HCT116 (cell line): ENCODE results near the gene GALNT2.

Experiments used
- EZH2 ChIP-seq: fragments of 200-600 bp; sonication (generic); IDR thresholded peaks from 2 replicates; pipeline ENCODE4 v1.6.1; 2017; ENCODE audit warnings: antibody characterized with exemption, mixed run types
- EZH2phosphoT487 ChIP-seq: fragments of 200-600 bp; IDR thresholded peaks from 2 replicates; pipeline ENCODE4 v1.6.1; 2018; ENCODE audit warnings: antibody characterized with exemption, borderline replicate concordance
- MAX ChIP-seq: IDR thresholded peaks from 2 replicates; pipeline ENCODE4 v1.6.1; 2012
- POLR2A ChIP-seq: IDR thresholded peaks from 2 replicates; pipeline ENCODE4 v1.7.0; 2011; ENCODE audit warnings: borderline replicate concordance; ENCODE audit not compliant: insufficient read depth, insufficient read length; ENCODE audit errors: extremely low read depth
- POLR2AphosphoS5 ChIP-seq: IDR thresholded peaks from 2 replicates; pipeline ENCODE4 v1.6.1; 2011; ENCODE audit warnings: mild to moderate bottlenecking, low read depth, low read length, moderate library complexity
- RAD21 ChIP-seq: IDR thresholded peaks from 2 replicates; pipeline ENCODE4 v1.6.1; 2012; ENCODE audit warnings: low read depth, mild to moderate bottlenecking
- REST ChIP-seq: IDR thresholded peaks from 2 replicates; pipeline ENCODE4 v1.6.1; 2012; ENCODE audit warnings: low read depth
- TCF7L2 ChIP-seq: IDR thresholded peaks from 2 replicates; pipeline ENCODE4 v1.7.0; 2011; ENCODE audit warnings: borderline replicate concordance, inconsistent platforms; ENCODE audit not compliant: insufficient read depth, insufficient read length; ENCODE audit errors: extremely low read depth
- YY1 ChIP-seq: IDR thresholded peaks from 2 replicates; pipeline ENCODE4 v1.6.1; 2011; ENCODE audit warnings: low read length, low read depth, moderate library complexity, mild to moderate bottlenecking; ENCODE audit not compliant: insufficient replicate concordance; ENCODE audit errors: extremely low read depth

GRCh38 chr1:230126529-230127104, 59.6 kb downstream of the GALNT2 start:
- no peak for TF ChIP-seq POLR2A
- no peak for TF ChIP-seq EZH2phosphoT487
- no peak for TF ChIP-seq MAX
- TF ChIP-seq RAD21, result no peak
- no peak for TF ChIP-seq TCF7L2
- TF ChIP-seq EZH2, result no peak
- no peak for TF ChIP-seq REST
- no peak for TF ChIP-seq POLR2AphosphoS5
- no peak for TF ChIP-seq YY1
